A673 (cell line): ENCODE measurements around the gene SRRM2. TPM values are rescaled to one million over a fixed set of nuclear protein-coding genes. Genes with fewer than 3 reads are reported as not detected.

Experiments
- BruUV-seq: library from RNA; stranded (reverse); fragments of 400-500 nt; replicated peaks from 2 replicates; lab custom pipeline; 2021; lab: Mats Ljungman, UMichigan
- CTCF ChIA-PET: fragments of 300-600 bp; sonication (Branson Sonifier 250); formaldehyde crosslinking; loops from one replicate; lab custom pipeline; 2022; ENCODE audit warnings: antibody characterized with exemption; lab: Charles Lee
- POLR2A ChIA-PET: fragments of 300-600 bp; sonication (Branson Sonifier 250); formaldehyde crosslinking; loops from one replicate; lab custom pipeline; 2022; ENCODE audit warnings: antibody characterized with exemption; ENCODE audit not compliant: low non-redundant PET; lab: Charles Lee
- DNase-seq: peaks from one replicate; pipeline ENCODE4 v3.0.0-alpha.2; 2015; ENCODE audit warnings: low spot score
- H3K27ac ChIP-seq: fragments of 200-600 bp; sonication (generic); 2 replicates; pipeline ENCODE4 v1.5.1; 2016; ENCODE audit warnings: mixed run types, low read depth, mild to moderate bottlenecking, mixed read lengths, antibody characterized with exemption, low read length; ENCODE audit not compliant: poor library complexity, severe bottlenecking
- H3K27me3 ChIP-seq: fragments of 200-600 bp; sonication (generic); replicated peaks from 2 replicates; pipeline ENCODE4 v1.6.1; 2017; ENCODE audit warnings: mixed run types, low read depth, mild to moderate bottlenecking, mixed read lengths, antibody characterized with exemption, low read length; ENCODE audit not compliant: insufficient read depth, poor library complexity
- H3K36me3 ChIP-seq: fragments of 200-600 bp; sonication (generic); 2 replicates; pipeline ENCODE4 v1.6.1; 2016; ENCODE audit warnings: mixed run types, mild to moderate bottlenecking, mixed read lengths, antibody characterized with exemption, low read length; ENCODE audit not compliant: insufficient read depth, poor library complexity, severe bottlenecking
- H3K4me1 ChIP-seq: fragments of 200-600 bp; sonication (generic); 2 replicates; pipeline ENCODE4 v1.6.1; 2017; ENCODE audit warnings: mixed run types, mild to moderate bottlenecking, mixed read lengths, antibody characterized with exemption, low read length; ENCODE audit not compliant: insufficient read depth, poor library complexity, severe bottlenecking
- H3K4me3 ChIP-seq: fragments of 200-600 bp; sonication (generic); 2 replicates; pipeline ENCODE4 v1.5.1; 2016; ENCODE audit warnings: low read depth, mixed run types, mild to moderate bottlenecking, mixed read lengths, low read length; ENCODE audit not compliant: poor library complexity, severe bottlenecking
- H3K9me3 ChIP-seq: fragments of 200-600 bp; sonication (generic); 2 replicates; pipeline ENCODE4 v1.6.1; 2016; ENCODE audit warnings: mixed run types, low read depth, mild to moderate bottlenecking, mixed read lengths, antibody characterized with exemption, low read length; ENCODE audit not compliant: poor library complexity, severe bottlenecking
- EZH2 ChIP-seq: fragments of 200-600 bp; sonication (generic); IDR thresholded peaks from 2 replicates; pipeline ENCODE4 v1.6.1; 2017; ENCODE audit warnings: borderline replicate concordance, low read depth, mild to moderate bottlenecking, mixed read lengths, antibody characterized with exemption, low read length; ENCODE audit not compliant: poor library complexity, severe bottlenecking
- intact Hi-C: fragments of 100-400 bp; cut with micrococcal nuclease; formaldehyde crosslinking; loops from one replicate; pipeline ENCODE4 v1.10.0; 2022; ENCODE audit not compliant: unreplicated experiment
- total RNA-seq: library from RNA; stranded (reverse); gene quantifications from 2 replicates; pipeline ENCODE4 v1.2.3, GENCODE V29; 2021
- TF ChIP-seq, protein P1 (sequence below): fragments of 300-800, 200-600 bp; sonication (generic); conservative IDR thresholded peaks from 2 replicates; pipeline ENCODE4 v1.5.1; 2017; ENCODE audit warnings: low read depth, mild to moderate bottlenecking, antibody characterized with exemption, low read length, moderate library complexity, mixed read lengths

SRRM2 gene
- total RNA-seq, 1 experiment from 2014 or later: 642 TPM

DNA sequence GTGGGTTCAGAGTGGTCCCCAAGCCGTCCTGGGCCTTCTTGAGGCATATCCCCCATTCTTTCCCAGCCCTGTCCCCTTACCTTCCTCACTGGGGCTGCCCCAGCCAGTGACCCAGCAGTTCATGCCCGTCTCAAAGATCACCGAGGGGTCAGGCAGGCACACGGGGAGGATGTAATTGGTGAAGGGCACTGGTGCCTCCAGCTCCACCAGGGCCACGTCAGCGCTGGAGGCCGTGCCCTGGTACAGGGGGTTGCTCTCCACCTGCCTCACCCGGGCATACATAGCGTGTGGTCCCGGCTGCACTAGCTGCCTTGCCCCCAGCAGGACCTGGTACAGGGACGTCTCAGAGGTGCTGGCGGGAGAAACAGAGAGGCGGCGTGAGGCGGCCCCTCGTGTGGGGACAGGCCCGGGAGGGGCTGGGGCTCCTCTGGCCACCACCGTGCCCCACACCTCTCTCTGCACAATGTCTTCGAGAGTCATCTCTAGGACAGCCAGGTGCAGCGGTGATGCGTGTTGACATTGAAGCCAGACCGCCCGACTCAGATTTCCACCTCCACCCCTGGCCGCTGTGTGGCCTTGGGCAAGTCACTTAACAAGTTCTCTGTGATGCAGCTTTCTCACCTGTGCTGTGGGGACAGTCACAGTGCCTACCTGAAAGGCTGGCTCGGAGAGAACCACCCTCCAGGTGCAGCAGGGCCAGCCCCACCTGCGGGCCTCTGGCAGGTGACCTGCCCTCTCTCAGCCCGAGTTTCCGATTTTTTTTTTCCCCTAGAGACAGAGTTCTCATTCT is 38.3 kb upstream of the SRRM2 start:
- TF ChIP-seq EZH2: no peak
- TF ChIP-seq, protein P1, sequence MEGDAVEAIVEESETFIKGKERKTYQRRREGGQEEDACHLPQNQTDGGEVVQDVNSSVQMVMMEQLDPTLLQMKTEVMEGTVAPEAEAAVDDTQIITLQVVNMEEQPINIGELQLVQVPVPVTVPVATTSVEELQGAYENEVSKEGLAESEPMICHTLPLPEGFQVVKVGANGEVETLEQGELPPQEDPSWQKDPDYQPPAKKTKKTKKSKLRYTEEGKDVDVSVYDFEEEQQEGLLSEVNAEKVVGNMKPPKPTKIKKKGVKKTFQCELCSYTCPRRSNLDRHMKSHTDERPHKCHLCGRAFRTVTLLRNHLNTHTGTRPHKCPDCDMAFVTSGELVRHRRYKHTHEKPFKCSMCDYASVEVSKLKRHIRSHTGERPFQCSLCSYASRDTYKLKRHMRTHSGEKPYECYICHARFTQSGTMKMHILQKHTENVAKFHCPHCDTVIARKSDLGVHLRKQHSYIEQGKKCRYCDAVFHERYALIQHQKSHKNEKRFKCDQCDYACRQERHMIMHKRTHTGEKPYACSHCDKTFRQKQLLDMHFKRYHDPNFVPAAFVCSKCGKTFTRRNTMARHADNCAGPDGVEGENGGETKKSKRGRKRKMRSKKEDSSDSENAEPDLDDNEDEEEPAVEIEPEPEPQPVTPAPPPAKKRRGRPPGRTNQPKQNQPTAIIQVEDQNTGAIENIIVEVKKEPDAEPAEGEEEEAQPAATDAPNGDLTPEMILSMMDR: no peak
- ChIA-PET POLR2A (no interaction called here), CTCF (no interaction called here)
- no peak for DNase-seq
- no peak overlapping the region for H3K27ac ChIP-seq
- BruUV-seq: no TSS peak
- no peak overlapping the region for H3K4me3 ChIP-seq
- no peaks in the 10 kb centered on the region for H3K36me3 ChIP-seq
- intact Hi-C loops: no loop called here
- no peaks in the 10 kb centered on the region for H3K9me3 ChIP-seq
- no peaks in the 10 kb centered on the region for H3K4me1 ChIP-seq
- H3K27me3 ChIP-seq: no peaks in the 10 kb centered on the region

DNA sequence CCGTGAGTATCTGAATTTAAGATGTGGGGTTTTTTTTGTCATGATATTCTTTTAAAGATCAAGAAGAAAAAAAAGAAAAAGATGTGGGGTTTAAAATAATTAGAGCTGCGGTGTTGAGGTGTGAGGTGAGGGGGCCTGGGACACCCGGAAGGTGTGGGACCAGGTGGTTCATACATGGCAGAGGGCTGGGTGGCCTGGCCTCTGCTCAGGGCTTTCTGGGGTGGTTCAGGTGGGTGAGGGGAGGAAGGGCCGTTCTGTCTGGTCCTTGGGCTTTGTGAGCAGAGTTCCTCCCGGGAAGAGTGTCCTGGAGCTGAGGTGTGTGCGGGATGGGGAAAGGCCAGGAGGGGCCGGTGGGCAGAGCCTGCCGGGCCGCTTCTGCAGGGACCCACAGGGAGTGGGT is 37.4 kb upstream of the SRRM2 start:
- H3K27ac ChIP-seq: no peak overlapping the region
- POLR2A ChIA-PET: no interaction called here
- intact Hi-C loops: no loop called here
- no peaks in the 10 kb centered on the region for H3K9me3 ChIP-seq
- DNase-seq: no peak
- no peaks in the 10 kb centered on the region for H3K36me3 ChIP-seq
- BruUV-seq: no TSS peak
- no peak overlapping the region for H3K4me3 ChIP-seq
- CTCF ChIA-PET: no interaction called here
- no peaks in the 10 kb centered on the region for H3K27me3 ChIP-seq
- TF ChIP-seq, protein P1: no peak
- no peak for TF ChIP-seq EZH2
- no peaks in the 10 kb centered on the region for H3K4me1 ChIP-seq

DNA sequence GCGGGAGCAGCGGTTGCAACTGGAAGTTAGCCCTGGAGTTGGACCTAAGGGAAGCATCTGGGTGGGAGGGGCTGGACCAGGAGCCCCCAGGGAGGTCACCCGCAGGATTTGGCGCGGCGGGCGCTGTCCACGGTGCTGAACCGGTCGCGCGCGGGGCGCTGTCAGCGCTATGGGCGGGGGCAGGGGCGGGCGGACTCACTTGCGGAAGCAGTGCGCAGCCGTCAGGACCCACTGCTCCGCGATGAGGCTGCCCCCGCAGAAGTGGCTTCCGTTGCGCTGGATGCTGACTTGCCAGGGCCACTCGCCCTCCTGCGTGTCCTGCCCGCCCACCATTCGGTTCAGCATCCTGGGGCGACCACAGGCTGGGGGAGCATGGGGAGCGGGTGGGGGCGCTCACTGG is 36.9 kb upstream of the SRRM2 start:
- DNase-seq: peak; percentile 68
- H3K27ac ChIP-seq: no peak overlapping the region
- no TSS peak for BruUV-seq
- no peaks in the 10 kb centered on the region for H3K36me3 ChIP-seq
- ChIA-PET CTCF (no interaction called here), POLR2A (no interaction called here)
- no peaks in the 10 kb centered on the region for H3K27me3 ChIP-seq
- H3K4me1 ChIP-seq: no peaks in the 10 kb centered on the region
- no peak for TF ChIP-seq EZH2
- TF ChIP-seq, protein P1: no peak
- no peak overlapping the region for H3K4me3 ChIP-seq
- no peaks in the 10 kb centered on the region for H3K9me3 ChIP-seq
- intact Hi-C loops: no loop called here
